ENCODE results near the gene WDFY4. TPM values are rescaled to one million over a fixed set of nuclear protein-coding genes. Genes with fewer than 3 reads are reported as not detected.
A peak's percentile ranks its signal among the peaks of the same experiment; 100 is the strongest.
"Not testable (repeated sequence)": the region's sequence is repeated elsewhere in the genome, so short reads cannot be mapped to it uniquely, and the experiment has no call there.

The WDFY4 gene
- total RNA-seq, 1 experiment from 2014 or later, result 0.23 TPM

DNA sequence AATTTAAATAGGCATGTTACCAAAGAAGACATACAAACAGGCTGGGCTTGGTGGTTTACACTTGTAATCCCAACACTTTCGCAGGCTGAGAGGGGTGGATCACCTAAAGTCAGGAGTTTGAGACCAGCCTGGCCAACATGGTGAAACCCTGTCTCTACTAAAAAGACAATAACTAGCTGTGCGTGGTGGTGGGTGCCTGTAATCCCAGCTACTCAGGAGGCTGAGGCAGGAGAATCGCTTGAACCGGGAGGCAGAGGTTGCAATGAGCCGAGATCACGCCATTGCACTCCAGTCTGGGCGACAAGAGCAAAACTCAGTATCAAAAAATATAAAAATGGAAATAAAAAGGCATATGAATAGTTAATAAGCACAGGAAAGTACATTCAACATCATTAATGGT lies 37.6 kb upstream of the WDFY4 start:
- DNase-seq (ENCODE audit: low read depth, low spot score); H3K4me3 ChIP-seq (ENCODE audit: low read depth in 2 of 2, low read length in 2 of 2); H3K27ac ChIP-seq (ENCODE audit: low read length); BruUV-seq (replicated peaks); ATAC-seq; H3K27me3 ChIP-seq (ENCODE audit: control insufficient read depth, insufficient read depth, low read length); CTCF ChIA-PET; intact Hi-C loops (cut with micrococcal nuclease; ENCODE audit: unreplicated experiment); POLR2A ChIA-PET; H3K36me3 ChIP-seq (ENCODE audit: control insufficient read depth, insufficient read depth, low read length); H3K4me1 ChIP-seq (ENCODE audit: control insufficient read depth, insufficient read depth, low read length); in situ Hi-C loops (cut with HindIII; ENCODE audit: low pct_unique_long_range_greater_than_20kb, low sequenced_read_pairs); H3K9me3 ChIP-seq (ENCODE audit: control insufficient read depth, insufficient read depth, low read depth, low read length): not testable (repeated sequence)

DNA sequence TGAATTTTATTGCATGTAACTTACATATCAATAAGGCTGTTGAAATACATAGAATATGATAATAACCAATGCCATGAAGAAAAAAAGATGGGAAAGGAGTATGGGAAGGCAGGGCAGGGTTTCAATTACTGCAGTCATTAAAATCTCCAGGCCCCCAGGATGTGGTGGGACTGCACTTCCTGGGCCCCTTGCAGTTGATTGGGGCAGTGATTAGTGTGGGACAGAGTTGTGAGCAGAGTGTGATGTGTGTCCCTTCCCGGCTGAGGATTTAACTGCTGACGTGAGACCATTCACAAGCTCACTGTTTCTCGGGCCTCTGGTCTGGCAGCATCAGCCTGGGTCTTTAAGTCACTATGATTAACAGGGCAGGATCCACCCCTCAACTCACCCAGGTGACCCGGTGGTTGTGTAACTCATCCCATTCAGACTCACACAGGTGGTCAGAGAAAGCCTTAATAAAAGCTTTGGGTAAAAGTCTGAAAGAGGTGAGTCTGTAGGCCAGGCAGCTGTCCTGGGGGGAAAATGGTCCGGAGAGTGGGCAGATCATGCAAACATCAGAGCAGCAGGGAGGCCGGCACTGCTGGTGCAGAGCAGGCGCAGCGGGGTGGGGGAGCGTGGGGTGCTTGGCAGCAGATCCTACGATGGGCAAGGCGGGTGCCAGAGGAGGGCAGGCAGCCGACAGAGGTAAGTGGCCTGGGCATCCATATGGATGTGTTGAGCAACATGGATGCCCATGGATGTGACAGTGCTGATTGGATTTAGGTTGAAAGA lies 36.3 kb upstream of the WDFY4 start:
- BruUV-seq (replicated peaks), result no TSS peak
- CTCF ChIA-PET, result no interaction called here

DNA sequence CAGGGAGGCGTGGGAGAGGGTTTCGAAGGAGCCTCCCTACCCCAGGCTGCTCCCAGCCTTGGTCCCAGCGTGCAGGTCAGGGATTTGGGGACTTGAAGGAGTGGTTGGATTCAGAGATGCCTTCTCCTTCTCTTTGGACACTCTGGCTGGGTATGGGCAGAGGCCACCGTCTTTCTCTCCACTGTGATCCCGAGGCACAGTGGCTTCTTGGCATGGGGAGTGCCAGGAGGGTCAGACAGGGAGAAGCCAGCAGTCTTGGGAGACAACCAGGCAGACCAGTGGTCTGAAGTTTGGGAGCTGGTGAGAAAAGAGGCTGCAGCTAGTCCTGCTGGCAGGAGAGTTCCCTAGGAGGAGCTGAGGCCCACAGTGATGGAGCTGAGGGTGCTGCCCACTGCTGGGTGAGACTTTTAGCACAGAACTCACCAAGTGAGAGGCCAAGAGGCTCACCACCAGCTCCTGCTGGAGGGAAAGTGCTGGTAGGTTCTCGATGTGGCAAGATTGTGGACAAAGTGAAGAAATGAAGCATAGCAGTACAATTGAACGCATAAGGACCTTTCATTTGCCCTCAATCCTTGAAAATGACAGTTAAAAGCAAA lies 35.2 kb upstream of the WDFY4 start:
- no TSS peak for BruUV-seq (replicated peaks)
- CTCF ChIA-PET, result interaction anchor here (0.6 to 0.7 kb wide), 2 partner anchors 97 to 152 kb away, joined by 3 to 10 read pairs; no protein-coding TSS in a partner anchor
- POLR2A ChIA-PET, result no interaction called here
- Histone ChIP-seq H3K4me1 (ENCODE audit: control insufficient read depth, insufficient read depth, low read length) (no peaks in the 10 kb centered on the region), H3K36me3 (ENCODE audit: control insufficient read depth, insufficient read depth, low read length) (no peaks in the 10 kb centered on the region), H3K9me3 (ENCODE audit: control insufficient read depth, insufficient read depth, low read depth, low read length) (no peaks in the 10 kb centered on the region), H3K4me3 (ENCODE audit: low read depth in 2 of 2, low read length in 2 of 2) (no peak overlapping the region), H3K27ac (ENCODE audit: low read length) (no peak overlapping the region), H3K27me3 (ENCODE audit: control insufficient read depth, insufficient read depth, low read length) (no peaks in the 10 kb centered on the region; the same call in none of the 2 replicates)
- no peak for DNase-seq (ENCODE audit: low read depth, low spot score)
- in situ Hi-C loops (cut with HindIII; ENCODE audit: low pct_unique_long_range_greater_than_20kb, low sequenced_read_pairs), result no loop called here
- ATAC-seq, result peak; percentile 68
- TF ChIP-seq POLR2AphosphoS5 (IDR thresholded peaks at IDR 0.05; ENCODE audit: low read depth, low read length), result no peak
- no peak for TF ChIP-seq TCF7L2 (IDR thresholded peaks at IDR 0.05; ENCODE audit: low read depth, low read length)
- TF ChIP-seq, protein P1, sequence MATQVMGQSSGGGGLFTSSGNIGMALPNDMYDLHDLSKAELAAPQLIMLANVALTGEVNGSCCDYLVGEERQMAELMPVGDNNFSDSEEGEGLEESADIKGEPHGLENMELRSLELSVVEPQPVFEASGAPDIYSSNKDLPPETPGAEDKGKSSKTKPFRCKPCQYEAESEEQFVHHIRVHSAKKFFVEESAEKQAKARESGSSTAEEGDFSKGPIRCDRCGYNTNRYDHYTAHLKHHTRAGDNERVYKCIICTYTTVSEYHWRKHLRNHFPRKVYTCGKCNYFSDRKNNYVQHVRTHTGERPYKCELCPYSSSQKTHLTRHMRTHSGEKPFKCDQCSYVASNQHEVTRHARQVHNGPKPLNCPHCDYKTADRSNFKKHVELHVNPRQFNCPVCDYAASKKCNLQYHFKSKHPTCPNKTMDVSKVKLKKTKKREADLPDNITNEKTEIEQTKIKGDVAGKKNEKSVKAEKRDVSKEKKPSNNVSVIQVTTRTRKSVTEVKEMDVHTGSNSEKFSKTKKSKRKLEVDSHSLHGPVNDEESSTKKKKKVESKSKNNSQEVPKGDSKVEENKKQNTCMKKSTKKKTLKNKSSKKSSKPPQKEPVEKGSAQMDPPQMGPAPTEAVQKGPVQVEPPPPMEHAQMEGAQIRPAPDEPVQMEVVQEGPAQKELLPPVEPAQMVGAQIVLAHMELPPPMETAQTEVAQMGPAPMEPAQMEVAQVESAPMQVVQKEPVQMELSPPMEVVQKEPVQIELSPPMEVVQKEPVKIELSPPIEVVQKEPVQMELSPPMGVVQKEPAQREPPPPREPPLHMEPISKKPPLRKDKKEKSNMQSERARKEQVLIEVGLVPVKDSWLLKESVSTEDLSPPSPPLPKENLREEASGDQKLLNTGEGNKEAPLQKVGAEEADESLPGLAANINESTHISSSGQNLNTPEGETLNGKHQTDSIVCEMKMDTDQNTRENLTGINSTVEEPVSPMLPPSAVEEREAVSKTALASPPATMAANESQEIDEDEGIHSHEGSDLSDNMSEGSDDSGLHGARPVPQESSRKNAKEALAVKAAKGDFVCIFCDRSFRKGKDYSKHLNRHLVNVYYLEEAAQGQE (IDR thresholded peaks at IDR 0.05; ENCODE audit: insufficient read depth in 1 of 2, low read depth in 2 of 2, low read length in 1 of 2), result no peak
- TF ChIP-seq, protein P2, sequence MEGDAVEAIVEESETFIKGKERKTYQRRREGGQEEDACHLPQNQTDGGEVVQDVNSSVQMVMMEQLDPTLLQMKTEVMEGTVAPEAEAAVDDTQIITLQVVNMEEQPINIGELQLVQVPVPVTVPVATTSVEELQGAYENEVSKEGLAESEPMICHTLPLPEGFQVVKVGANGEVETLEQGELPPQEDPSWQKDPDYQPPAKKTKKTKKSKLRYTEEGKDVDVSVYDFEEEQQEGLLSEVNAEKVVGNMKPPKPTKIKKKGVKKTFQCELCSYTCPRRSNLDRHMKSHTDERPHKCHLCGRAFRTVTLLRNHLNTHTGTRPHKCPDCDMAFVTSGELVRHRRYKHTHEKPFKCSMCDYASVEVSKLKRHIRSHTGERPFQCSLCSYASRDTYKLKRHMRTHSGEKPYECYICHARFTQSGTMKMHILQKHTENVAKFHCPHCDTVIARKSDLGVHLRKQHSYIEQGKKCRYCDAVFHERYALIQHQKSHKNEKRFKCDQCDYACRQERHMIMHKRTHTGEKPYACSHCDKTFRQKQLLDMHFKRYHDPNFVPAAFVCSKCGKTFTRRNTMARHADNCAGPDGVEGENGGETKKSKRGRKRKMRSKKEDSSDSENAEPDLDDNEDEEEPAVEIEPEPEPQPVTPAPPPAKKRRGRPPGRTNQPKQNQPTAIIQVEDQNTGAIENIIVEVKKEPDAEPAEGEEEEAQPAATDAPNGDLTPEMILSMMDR (IDR thresholded peaks at IDR 0.05), result no peak; the same call in 1 of the 2 replicates
- TF ChIP-seq SIN3A (IDR thresholded peaks at IDR 0.05; ENCODE audit: borderline replicate concordance, insufficient read depth, low read depth, low read length), result no peak
- intact Hi-C loops (cut with micrococcal nuclease; ENCODE audit: unreplicated experiment), result no loop called here

More for the DNA sequence above, 36.3 kb upstream of the WDFY4 start:
- no peaks in the 10 kb centered on the region for H3K36me3 ChIP-seq (ENCODE audit: control insufficient read depth, insufficient read depth, low read length)
- DNase-seq (ENCODE audit: low read depth, low spot score), result no peak
- in situ Hi-C loops (cut with HindIII; ENCODE audit: low pct_unique_long_range_greater_than_20kb, low sequenced_read_pairs), result no loop called here
- POLR2A ChIA-PET, result no interaction called here
- TF ChIP-seq, protein P2 (IDR thresholded peaks at IDR 0.05), result no peak
- H3K4me3 ChIP-seq (ENCODE audit: low read depth in 2 of 2, low read length in 2 of 2), result no peak overlapping the region
- no peaks in the 10 kb centered on the region for H3K4me1 ChIP-seq (ENCODE audit: control insufficient read depth, insufficient read depth, low read length)
- H3K27me3 ChIP-seq (ENCODE audit: control insufficient read depth, insufficient read depth, low read length), result no peaks in the 10 kb centered on the region; the same call in none of the 2 replicates
- no peak for ATAC-seq
- no peaks in the 10 kb centered on the region for H3K9me3 ChIP-seq (ENCODE audit: control insufficient read depth, insufficient read depth, low read depth, low read length)
- intact Hi-C loops (cut with micrococcal nuclease; ENCODE audit: unreplicated experiment), result no loop called here
- no peak overlapping the region for H3K27ac ChIP-seq (ENCODE audit: low read length)
